HTR-8/SVneo (cell line): ENCODE measurements around the gene ADNP2.
"Not testable (repeated sequence)": the region's sequence is repeated elsewhere in the genome, so short reads cannot be mapped to it uniquely, and the experiment has no call there.

ENCODE experiments used
- DNase-seq: peaks from one replicate; pipeline ENCODE4 v3.0.0; 2011; ENCODE audit warnings: low spot score, mixed read lengths; ENCODE audit not compliant: insufficient read length
- FAIRE-seq: peaks from 2 replicates; lab custom pipeline; 2011; peaks lifted over from hg19 to GRCh38; lab: Jason Lieb, UNC

ADNP2 gene

GRCh38 chr18:80137976-80138375, 28.9 kb downstream of the ADNP2 start:
- FAIRE-seq (no peak), DNase-seq (no peak)

- FAIRE-seq (no peak), DNase-seq (no peak)
Observed at GRCh38 chr18:80140455-80140985, 31.5 kb downstream of the ADNP2 start.

GRCh38 chr18:80143881-80144280, 34.8 kb downstream of the ADNP2 start:
- no peak for FAIRE-seq
- no peak for DNase-seq

- DNase-seq (no peak), FAIRE-seq (no peak)
Observed at GRCh38 chr18:80145196-80145804, 36.2 kb downstream of the ADNP2 start.

GRCh38 chr18:80147037-80147417, 38.0 kb downstream of the ADNP2 start:
- FAIRE-seq = no peak
- DNase-seq = no peak

- DNase-seq (peak; percentile 65), FAIRE-seq (no peak)
Observed at GRCh38 chr18:80147418-80148325, 38.6 kb downstream of the ADNP2 start.

- FAIRE-seq (no peak), DNase-seq (no peak)
Observed at GRCh38 chr18:80148326-80149199, 39.5 kb downstream of the ADNP2 start.

- DNase-seq (no peak), FAIRE-seq (no peak)
Observed at GRCh38 chr18:80149667-80150066, 40.6 kb downstream of the ADNP2 start.

- FAIRE-seq (no peak), DNase-seq (peak; percentile 7)
Observed at GRCh38 chr18:80154293-80154692, 45.2 kb downstream of the ADNP2 start.

- DNase-seq (peak; percentile 30), FAIRE-seq (peak; percentile 72)
Observed at GRCh38 chr18:80157708-80158343, 48.8 kb downstream of the ADNP2 start.

GRCh38 chr18:80158365-80158764, 49.3 kb downstream of the ADNP2 start:
- DNase-seq (no peak), FAIRE-seq (no peak)

GRCh38 chr18:80159713-80160636, 50.9 kb downstream of the ADNP2 start:
- FAIRE-seq (no peak), DNase-seq (no peak)

GRCh38 chr18:80161781-80162417, 52.8 kb downstream of the ADNP2 start:
- no peak for FAIRE-seq

GRCh38 chr18:80163183-80163582, 54.1 kb downstream of the ADNP2 start:
- FAIRE-seq = no peak
- DNase-seq = no peak

More at GRCh38 chr18:80161781-80162417, 52.8 kb downstream of the ADNP2 start:
- no peak for DNase-seq

GRCh38 chr18:80164727-80165355, 55.8 kb downstream of the ADNP2 start:
- not testable (repeated sequence) for DNase-seq

GRCh38 chr18:80166240-80166639, 57.2 kb downstream of the ADNP2 start:
- DNase-seq = no peak
- no peak for FAIRE-seq

More at GRCh38 chr18:80164727-80165355, 55.8 kb downstream of the ADNP2 start:
- FAIRE-seq = not testable (repeated sequence)

- DNase-seq (no peak), FAIRE-seq (no peak)
Observed at GRCh38 chr18:80166725-80167124, 57.7 kb downstream of the ADNP2 start.

GRCh38 chr18:80167331-80167730, 58.3 kb downstream of the ADNP2 start:
- DNase-seq = no peak
- FAIRE-seq = no peak
